Karpas-422 (cell line): ENCODE measurements around the gene CPS1. TPM values are rescaled to one million over a fixed set of nuclear protein-coding genes. Genes with fewer than 3 reads are reported as not detected.

Experiments used
- DNase-seq: peaks from one replicate; pipeline ENCODE4 v3.0.0-alpha.2; 2015
- H2AFZ ChIP-seq: fragments of 200-600 bp; sonication (generic); 2 replicates; pipeline ENCODE4 v1.6.1; 2014; ENCODE audit warnings: antibody characterized with exemption, low read length, mixed read lengths
- H3K27ac ChIP-seq: fragments of 200-600 bp; sonication (generic); 2 replicates; pipeline ENCODE4 v1.5.1; 2014; ENCODE audit warnings: mild to moderate bottlenecking, low read length, moderate library complexity
- H3K27me3 ChIP-seq: fragments of 200-600 bp; sonication (generic); 2 replicates; pipeline ENCODE4 v1.6.1; 2014; ENCODE audit warnings: low read length, mixed read lengths
- H3K36me3 ChIP-seq: fragments of 200-600 bp; sonication (generic); 2 replicates; pipeline ENCODE4 v1.6.1; 2014; ENCODE audit warnings: low read length, mixed read lengths; ENCODE audit not compliant: insufficient read depth
- H3K4me1 ChIP-seq: fragments of 200-600 bp; sonication (generic); 2 replicates; pipeline ENCODE4 v1.6.1; 2014; ENCODE audit warnings: mild to moderate bottlenecking, low read length, mixed read lengths
- H3K4me2 ChIP-seq: fragments of 200-600 bp; sonication (generic); 2 replicates; pipeline ENCODE4 v1.6.1; 2014; ENCODE audit warnings: low read length, low read depth, mild to moderate bottlenecking; ENCODE audit not compliant: poor library complexity, severe bottlenecking
- H3K4me3 ChIP-seq: fragments of 200-600 bp; sonication (generic); 2 replicates; pipeline ENCODE4 v1.5.1; 2014; ENCODE audit warnings: mild to moderate bottlenecking, antibody characterized with exemption, low read length, mixed read lengths
- H3K79me2 ChIP-seq: fragments of 200-600 bp; sonication (generic); 2 replicates; pipeline ENCODE4 v1.6.1; 2014; ENCODE audit warnings: mild to moderate bottlenecking, low read length, mixed read lengths
- H3K9ac ChIP-seq: fragments of 200-600 bp; sonication (generic); 2 replicates; pipeline ENCODE4 v1.6.0; 2014; ENCODE audit warnings: low read length
- H3K9me2 ChIP-seq: fragments of 200-600 bp; sonication (generic), shearing (Covaris generic); replicated peaks from 2 replicates; pipeline ENCODE4 v1.6.0; 2014; ENCODE audit warnings: mild to moderate bottlenecking, low read length, moderate library complexity; ENCODE audit not compliant: insufficient read depth
- H3K9me3 ChIP-seq: fragments of 300-700, 200-600 bp; sonication (generic); 2 replicates; pipeline ENCODE4 v1.6.1; 2014; ENCODE audit warnings: low read length, mixed read lengths
- H4K20me1 ChIP-seq: fragments of 200-600 bp; sonication (generic); 2 replicates; pipeline ENCODE4 v1.6.1; 2014; ENCODE audit warnings: mild to moderate bottlenecking, antibody characterized with exemption, low read length, low read depth; ENCODE audit not compliant: insufficient read depth
- total RNA-seq: library from RNA; depleted of rRNA; stranded (reverse); fragments of >200 nt; shearing (Covaris generic); gene quantifications from 2 replicates; pipeline ENCODE4 v1.2.3, GENCODE V29; 2014; ENCODE audit warnings: low replicate concordance

Gene CPS1
- total RNA-seq, 1 experiment from 2014 or later = 5.0 TPM

DNA sequence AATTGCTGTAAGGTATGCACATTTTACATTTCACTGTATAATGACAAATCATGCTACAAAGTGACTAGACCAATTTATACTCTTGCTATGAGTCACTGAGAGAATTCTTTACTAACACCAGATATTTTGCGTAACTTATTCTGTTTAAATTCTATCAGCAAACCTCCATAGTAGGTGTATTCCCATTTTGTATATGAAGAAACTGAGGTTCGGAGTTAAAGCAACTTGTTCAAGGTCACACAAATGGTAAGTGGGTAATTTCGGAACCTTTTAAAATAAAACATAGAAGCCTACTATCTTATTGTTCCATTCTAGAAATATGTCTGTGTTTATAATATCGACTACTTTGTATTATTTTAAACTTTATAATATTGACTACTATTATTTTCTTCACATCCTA lies 15.9 kb upstream of the CPS1 start:
- H2AFZ ChIP-seq = no peak overlapping the region
- no peaks in the 10 kb centered on the region for H3K4me1 ChIP-seq
- H3K9me2 ChIP-seq = no peaks in the 10 kb centered on the region
- no peak overlapping the region for H3K4me3 ChIP-seq
- H3K27me3 ChIP-seq = no peaks in the 10 kb centered on the region
- no peak overlapping the region for H3K4me2 ChIP-seq
- no peaks in the 10 kb centered on the region for H3K36me3 ChIP-seq
- no peak overlapping the region for H3K9ac ChIP-seq
- no peaks in the 10 kb centered on the region for H3K9me3 ChIP-seq
- DNase-seq = no peak
- H3K79me2 ChIP-seq = no peaks in the 10 kb centered on the region
- H4K20me1 ChIP-seq = no peaks in the 10 kb centered on the region
- H3K27ac ChIP-seq = no peak overlapping the region

DNA sequence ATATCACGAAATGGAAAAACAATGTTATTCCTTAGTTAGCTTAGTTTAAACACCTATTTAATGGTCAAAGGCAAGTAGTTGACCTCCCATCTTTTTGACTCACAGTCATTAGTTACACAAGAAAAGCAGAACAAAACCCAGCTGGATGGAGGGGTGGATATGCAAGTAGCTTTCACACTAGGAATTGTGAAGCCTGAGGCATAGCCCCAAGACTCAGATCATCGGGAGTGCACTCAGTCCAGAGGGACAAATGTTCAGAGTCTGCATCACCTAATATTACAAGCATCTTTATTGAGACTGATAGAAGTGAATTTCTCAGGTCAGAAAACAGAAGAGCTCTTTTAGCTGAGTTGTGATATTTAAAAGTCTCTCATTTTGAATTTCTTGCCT lies 15.5 kb upstream of the CPS1 start:
- no peak overlapping the region for H3K4me3 ChIP-seq
- no peak overlapping the region for H2AFZ ChIP-seq
- no peaks in the 10 kb centered on the region for H3K36me3 ChIP-seq
- no peaks in the 10 kb centered on the region for H3K9me3 ChIP-seq
- no peak overlapping the region for H3K27ac ChIP-seq
- H3K27me3 ChIP-seq = no peaks in the 10 kb centered on the region
- DNase-seq = no peak
- H4K20me1 ChIP-seq = no peaks in the 10 kb centered on the region
- H3K4me1 ChIP-seq = no peaks in the 10 kb centered on the region
- no peak overlapping the region for H3K4me2 ChIP-seq
- H3K9me2 ChIP-seq = no peaks in the 10 kb centered on the region
- no peak overlapping the region for H3K9ac ChIP-seq
- H3K79me2 ChIP-seq = no peaks in the 10 kb centered on the region

DNA sequence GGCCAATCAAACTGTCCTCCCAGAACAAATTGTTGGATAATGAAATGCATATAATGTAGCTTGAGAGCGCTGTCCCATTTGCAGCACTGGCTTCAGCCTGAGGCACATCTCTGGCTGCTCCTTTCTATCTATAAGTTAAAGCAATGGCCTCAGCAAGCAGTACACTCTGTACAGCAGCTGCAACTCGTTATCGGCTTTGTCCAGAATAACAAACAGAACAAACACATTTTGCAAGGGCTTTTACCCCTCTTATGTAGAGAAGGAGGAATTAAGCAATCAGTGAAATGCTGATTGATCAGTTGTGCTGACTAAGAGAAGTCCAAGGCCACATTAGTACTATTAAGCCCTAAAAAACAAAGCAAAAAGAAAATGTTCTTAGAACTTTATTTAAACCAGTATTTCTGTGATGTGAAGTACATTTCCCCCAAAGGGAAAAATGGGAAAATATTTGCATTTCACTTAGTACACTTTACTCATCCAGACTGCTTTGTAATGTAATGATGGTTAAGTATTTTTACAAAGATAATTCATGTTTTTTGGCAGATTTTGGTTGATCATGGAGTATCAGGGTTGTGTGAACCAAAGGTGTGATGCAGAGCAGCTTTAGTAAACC lies 15.0 kb upstream of the CPS1 start:
- Histone ChIP-seq H3K9me3 (no peaks in the 10 kb centered on the region), H3K27me3 (no peaks in the 10 kb centered on the region), H3K4me3 (no peak overlapping the region), H3K4me1 (no peaks in the 10 kb centered on the region), H3K4me2 (no peak overlapping the region), H3K79me2 (no peaks in the 10 kb centered on the region), H3K36me3 (no peaks in the 10 kb centered on the region), H3K9ac (no peak overlapping the region), H3K27ac (no peak overlapping the region), H2AFZ (no peak overlapping the region), H3K9me2 (no peaks in the 10 kb centered on the region), H4K20me1 (no peaks in the 10 kb centered on the region)
- DNase-seq = no peak

DNA sequence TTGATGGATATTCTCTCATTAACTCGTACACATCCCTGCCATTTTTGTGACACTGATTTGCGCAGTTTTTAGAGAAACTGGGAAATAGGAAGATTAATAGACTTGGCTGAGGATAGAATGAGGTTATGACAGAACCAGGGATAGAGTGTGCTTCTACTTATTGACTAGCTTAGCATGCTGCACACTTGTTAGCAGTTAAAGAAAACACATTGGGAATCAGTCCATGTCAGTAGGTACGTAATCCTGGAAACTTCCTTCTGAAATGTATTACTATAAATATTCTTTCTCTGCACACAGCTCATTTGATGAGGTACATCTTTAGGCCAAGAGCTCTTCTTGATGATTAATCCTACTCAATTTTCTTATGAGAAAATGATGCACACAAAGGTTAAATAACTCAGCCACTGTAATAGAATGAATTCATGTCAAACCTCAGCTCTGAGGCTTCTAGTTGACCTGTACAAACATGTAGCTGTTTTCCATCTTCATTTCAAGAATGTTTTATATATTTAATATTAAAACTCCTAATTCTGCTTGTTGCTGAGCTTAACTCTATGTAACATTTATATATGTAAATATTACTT lies 12.3 kb upstream of the CPS1 start:
- Histone ChIP-seq H3K4me1 (no peaks in the 10 kb centered on the region; the same call in 1 of the 2 replicates), H3K36me3 (no peaks in the 10 kb centered on the region), H3K4me3 (no peak overlapping the region), H3K4me2 (no peak overlapping the region), H3K9me3 (no peaks in the 10 kb centered on the region), H2AFZ (no peak overlapping the region), H3K9ac (no peak overlapping the region), H3K27ac (no peak overlapping the region), H3K79me2 (no peaks in the 10 kb centered on the region), H3K9me2 (no peaks in the 10 kb centered on the region), H4K20me1 (no peaks in the 10 kb centered on the region), H3K27me3 (no peaks in the 10 kb centered on the region)
- DNase-seq = no peak

DNA sequence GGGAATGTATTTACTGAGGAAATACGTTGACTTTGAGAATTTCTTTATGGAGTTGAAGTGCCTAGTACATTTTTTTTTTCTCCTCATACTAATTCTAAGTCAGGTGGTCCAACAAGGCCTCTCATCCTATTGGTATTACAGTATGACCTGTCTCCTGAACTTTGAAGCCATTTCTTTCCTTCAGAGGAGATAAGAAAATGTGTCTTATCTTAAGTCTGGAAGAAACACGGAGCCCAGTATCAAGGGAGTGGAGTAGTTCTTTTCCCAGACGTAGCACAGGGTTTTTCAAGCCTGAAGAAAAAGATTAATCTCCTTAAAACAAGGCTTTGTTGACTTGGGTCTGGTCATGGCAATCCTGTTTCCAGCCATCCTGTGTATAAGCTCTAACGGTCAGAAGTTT lies 11.6 kb upstream of the CPS1 start:
- Histone ChIP-seq H2AFZ (peak overlapping the region; percentile 46; the same call in 1 of the 2 replicates), H3K27ac (no peak overlapping the region), H3K4me2 (no peak overlapping the region)

DNA sequence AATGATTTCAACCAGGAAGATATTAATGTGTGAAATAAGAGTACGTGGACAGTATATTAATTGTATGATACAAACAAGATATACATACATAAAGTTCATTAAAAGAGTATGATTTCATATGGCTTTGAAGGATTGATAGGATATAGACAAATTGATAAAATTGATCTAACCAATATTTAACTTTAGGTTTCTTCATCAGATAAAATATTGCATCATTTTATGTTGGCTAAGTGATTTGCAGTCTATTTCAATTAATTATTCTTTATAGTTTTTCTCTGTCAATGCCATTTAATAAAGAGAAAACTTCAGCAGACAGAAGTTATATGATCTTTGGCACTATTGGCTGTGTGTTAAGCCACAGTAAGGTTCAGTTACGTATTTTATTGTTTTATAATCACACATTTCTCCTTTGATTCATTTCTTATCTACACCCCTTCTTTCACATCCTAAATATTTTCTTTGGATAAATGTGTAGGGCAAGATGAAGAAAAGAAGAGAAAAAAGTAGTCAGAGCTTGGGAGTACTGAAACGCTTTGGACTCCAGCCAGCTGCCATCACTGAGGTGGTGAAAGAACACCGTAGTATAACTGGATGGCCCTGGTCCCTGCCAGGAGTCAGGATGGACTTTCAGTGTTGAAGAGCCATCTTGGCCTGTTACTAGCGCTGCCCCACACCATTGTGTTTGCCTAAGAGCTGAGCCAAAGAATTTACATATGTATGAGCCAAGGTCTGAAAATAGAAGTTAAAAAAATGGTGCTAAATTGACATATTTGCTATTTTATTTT lies 9.8 kb upstream of the CPS1 start:
- H3K4me1 ChIP-seq = no peaks in the 10 kb centered on the region; the same call in 1 of the 2 replicates
- H3K36me3 ChIP-seq = no peaks in the 10 kb centered on the region
- no peaks in the 10 kb centered on the region for H3K79me2 ChIP-seq
- no peaks in the 10 kb centered on the region for H3K27me3 ChIP-seq
- H3K27ac ChIP-seq = no peak overlapping the region
- DNase-seq = no peak
- H3K9me2 ChIP-seq = no peaks in the 10 kb centered on the region
- H4K20me1 ChIP-seq = no peaks in the 10 kb centered on the region
- no peaks in the 10 kb centered on the region for H3K9me3 ChIP-seq
- no peak overlapping the region for H3K9ac ChIP-seq
- H3K4me2 ChIP-seq = no peak overlapping the region
- no peak overlapping the region for H2AFZ ChIP-seq
- no peak overlapping the region for H3K4me3 ChIP-seq

More for the DNA sequence above, 11.6 kb upstream of the CPS1 start:
- Histone ChIP-seq H3K9me3 (no peaks in the 10 kb centered on the region), H3K79me2 (no peaks in the 10 kb centered on the region), H3K9me2 (no peaks in the 10 kb centered on the region), H3K4me3 (no peak overlapping the region), H3K27me3 (no peaks in the 10 kb centered on the region), H3K9ac (no peak overlapping the region), H3K36me3 (no peaks in the 10 kb centered on the region), H4K20me1 (no peaks in the 10 kb centered on the region), H3K4me1 (no peaks in the 10 kb centered on the region; the same call in 1 of the 2 replicates)
- DNase-seq = no peak

DNA sequence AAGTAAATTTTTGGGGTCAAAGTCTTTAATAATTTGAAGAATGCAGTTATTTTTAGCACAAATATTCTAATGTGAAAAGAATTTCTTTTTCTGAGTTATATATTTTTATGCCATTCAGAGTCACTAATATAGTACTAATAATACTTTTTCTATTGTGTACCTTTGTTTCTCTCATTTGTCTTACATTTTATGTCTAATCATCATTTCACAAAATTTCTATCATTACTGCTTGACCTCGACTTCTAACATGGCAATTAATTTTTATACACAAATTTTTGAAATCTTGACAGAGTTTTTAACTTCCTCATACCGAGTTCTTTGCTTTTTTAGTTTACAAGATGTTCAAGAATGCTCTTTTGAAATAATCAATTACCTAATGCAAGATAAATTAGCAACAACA lies 8.4 kb upstream of the CPS1 start:
- H3K4me1 ChIP-seq = no peaks in the 10 kb centered on the region; the same call in 1 of the 2 replicates
- no peak for DNase-seq
- H3K27ac ChIP-seq = no peak overlapping the region
- no peak overlapping the region for H3K4me3 ChIP-seq
- H3K79me2 ChIP-seq = no peaks in the 10 kb centered on the region
- no peaks in the 10 kb centered on the region for H4K20me1 ChIP-seq
- no peaks in the 10 kb centered on the region for H3K9me3 ChIP-seq
- no peak overlapping the region for H3K4me2 ChIP-seq
- no peaks in the 10 kb centered on the region for H3K36me3 ChIP-seq
- no peak overlapping the region for H3K9ac ChIP-seq
- no peaks in the 10 kb centered on the region for H3K27me3 ChIP-seq
- H3K9me2 ChIP-seq = no peaks in the 10 kb centered on the region
- H2AFZ ChIP-seq = no peak overlapping the region

DNA sequence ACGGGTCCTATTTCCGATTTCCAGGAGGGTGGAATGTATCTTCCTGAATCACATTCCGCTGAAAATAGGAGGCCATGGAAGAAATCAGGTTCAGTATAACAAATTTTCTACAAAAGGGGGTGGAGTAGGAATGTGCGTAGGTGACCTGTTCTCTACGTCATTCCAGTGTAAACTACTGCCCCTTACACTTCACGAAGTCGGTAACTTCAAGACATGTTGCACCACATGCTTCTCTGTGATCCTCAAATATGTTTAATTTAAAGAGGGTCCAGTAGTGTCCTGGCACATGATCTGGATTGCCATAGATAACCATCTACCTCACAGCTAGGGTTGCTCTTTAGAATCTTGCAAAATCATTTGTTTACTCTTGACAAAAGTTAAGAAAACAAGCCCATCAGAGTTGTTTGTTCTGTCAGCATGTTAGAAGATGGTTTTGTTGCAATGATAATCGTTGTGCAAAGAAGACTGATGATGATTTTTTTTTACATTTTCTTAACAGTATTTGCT lies 7.5 kb upstream of the CPS1 start:
- Histone ChIP-seq H3K4me1 (no peaks in the 10 kb centered on the region; the same call in 1 of the 2 replicates), H3K4me3 (no peak overlapping the region), H3K36me3 (no peaks in the 10 kb centered on the region), H2AFZ (no peak overlapping the region), H3K79me2 (no peaks in the 10 kb centered on the region), H3K4me2 (no peak overlapping the region), H3K9me2 (no peaks in the 10 kb centered on the region), H3K9me3 (no peaks in the 10 kb centered on the region), H4K20me1 (no peaks in the 10 kb centered on the region), H3K27me3 (no peaks in the 10 kb centered on the region), H3K9ac (no peak overlapping the region), H3K27ac (no peak overlapping the region)
- DNase-seq = no peak
